HG02610 (cell line): ENCODE measurements around the gene LBX2.
A peak's percentile ranks its signal among the peaks of the same experiment; 100 is the strongest.

ENCODE experiments used
- ATAC-seq: cut with Tn5 transposase; IDR thresholded peaks from one replicate; pipeline ENCODE4 v1.9.1; 2021; ENCODE audit warnings: mild to moderate bottlenecking, moderate library complexity; ENCODE audit not compliant: unreplicated experiment

LBX2 gene

GRCh38 chr2:74499267-74499939, at the start of gene LBX2:
Gene LBX2, minus strand, starts transcription at chr2:74499603. Its CDS starts 66 bp downstream, at chr2:74499537.
- no peak for ATAC-seq

GRCh38 chr2:74548285-74548899, 49.0 kb upstream of the LBX2 start:
- ATAC-seq: no peak

GRCh38 chr2:74546004-74546403, 46.6 kb upstream of the LBX2 start:
- no peak for ATAC-seq

GRCh38 chr2:74544634-74545033, 45.2 kb upstream of the LBX2 start:
- ATAC-seq: no peak

GRCh38 chr2:74542978-74543377, 43.6 kb upstream of the LBX2 start:
- ATAC-seq: no peak

- ATAC-seq: no peak
Measured at GRCh38 chr2:74540291-74540690, 40.9 kb upstream of the LBX2 start.

GRCh38 chr2:74538881-74539339, 39.5 kb upstream of the LBX2 start:
- peak; percentile 70 for ATAC-seq

GRCh38 chr2:74537140-74537539, 37.7 kb upstream of the LBX2 start:
- ATAC-seq: no peak

- ATAC-seq: no peak
Measured at GRCh38 chr2:74536166-74536950, 37.0 kb upstream of the LBX2 start.

- ATAC-seq: no peak
Measured at GRCh38 chr2:74535440-74535965, 36.1 kb upstream of the LBX2 start.

- no peak for ATAC-seq
Measured at GRCh38 chr2:74534411-74534810, 35.0 kb upstream of the LBX2 start.

- ATAC-seq: no peak
Measured at GRCh38 chr2:74533464-74533863, 34.1 kb upstream of the LBX2 start.

GRCh38 chr2:74532222-74532621, 32.8 kb upstream of the LBX2 start:
- ATAC-seq: no peak

- no peak for ATAC-seq
Measured at GRCh38 chr2:74531666-74532065, 32.3 kb upstream of the LBX2 start.

- peak; percentile 34 for ATAC-seq
Measured at GRCh38 chr2:74530239-74531187, 31.1 kb upstream of the LBX2 start.

GRCh38 chr2:74529357-74530238, 30.2 kb upstream of the LBX2 start, which contains the start of the genes AUP1 and HTRA2:
Gene AUP1, minus strand, starts transcription at chr2:74529706. Its CDS starts 77 bp downstream, at chr2:74529629.
Gene HTRA2, plus strand, starts transcription at chr2:74529933. Its CDS starts 74 bp downstream, at chr2:74530007.
- peak; percentile 79 for ATAC-seq

- ATAC-seq: peak; percentile 1
Measured at GRCh38 chr2:74528600-74529356, 29.4 kb upstream of the LBX2 start.

- no peak for ATAC-seq
Measured at GRCh38 chr2:74527741-74528140, 28.3 kb upstream of the LBX2 start.
